Activated CD4-positive, alpha-beta T cell treated with anti-CD3 and anti-CD28 coated beads, Interleukin-2, amount 50 U/mL, for 16 hours (primary cell): ENCODE results near the gene PLEKHA8.

ENCODE experiments used
- DNase-seq: peaks from one replicate; pipeline ENCODE4 v3.0.0-alpha.2; 2020

Gene PLEKHA8

GRCh38 chr7:30026229-30027064 is 1.8 kb upstream of the PLEKHA8 start, which contains the start of gene FKBP14:
Gene FKBP14, minus strand, starts transcription at chr7:30026702. Its CDS starts 194 bp downstream, at chr7:30026508.
- DNase-seq: peak; percentile 96

DNA sequence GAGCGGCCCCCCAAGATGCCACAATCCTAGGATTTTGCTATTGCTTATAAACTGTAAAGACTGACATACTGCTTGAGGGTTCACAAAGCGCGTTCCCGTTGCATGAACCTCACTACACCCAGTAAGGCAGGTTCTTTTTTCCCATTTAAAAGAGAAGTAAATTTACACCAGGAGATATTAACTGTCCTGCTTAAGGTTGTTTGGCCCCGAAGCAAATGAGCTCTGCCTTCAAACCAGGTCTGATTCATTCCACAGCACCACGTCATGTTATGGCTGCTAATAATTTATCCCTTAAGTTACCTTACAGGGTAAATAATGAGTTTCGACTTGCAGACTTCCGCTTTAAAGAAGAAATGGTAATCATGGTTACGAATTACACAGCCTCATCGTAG is 1.2 kb upstream of the PLEKHA8 start:
- peak; percentile 54 for DNase-seq

GRCh38 chr7:30027740-30028215 is 434 bp upstream of the PLEKHA8 start:
- DNase-seq: no peak

GRCh38 chr7:30028749-30029635 is 780 bp downstream of the PLEKHA8 start:
- peak; percentile 40 for DNase-seq

DNA sequence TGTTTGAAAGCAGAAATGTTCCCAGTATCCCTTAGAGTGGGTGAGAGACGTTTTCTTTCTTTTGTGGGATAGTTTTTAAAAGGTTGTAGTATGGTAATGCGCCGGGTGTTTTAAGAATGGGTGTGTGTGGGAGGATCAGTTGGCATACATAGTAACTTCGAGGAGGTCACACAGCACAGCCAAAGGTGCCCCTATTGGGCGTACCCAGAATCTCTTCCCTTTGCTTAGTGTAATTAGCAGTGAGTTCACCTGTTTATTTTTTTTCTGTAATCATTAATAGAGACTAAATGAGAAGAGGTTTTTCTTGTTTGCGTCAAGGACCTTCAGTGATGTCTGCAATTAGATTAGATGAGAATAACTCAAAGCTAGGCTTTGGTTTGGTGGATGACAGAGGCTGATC is 1.5 kb downstream of the PLEKHA8 start:
- DNase-seq: peak; percentile 21

DNA sequence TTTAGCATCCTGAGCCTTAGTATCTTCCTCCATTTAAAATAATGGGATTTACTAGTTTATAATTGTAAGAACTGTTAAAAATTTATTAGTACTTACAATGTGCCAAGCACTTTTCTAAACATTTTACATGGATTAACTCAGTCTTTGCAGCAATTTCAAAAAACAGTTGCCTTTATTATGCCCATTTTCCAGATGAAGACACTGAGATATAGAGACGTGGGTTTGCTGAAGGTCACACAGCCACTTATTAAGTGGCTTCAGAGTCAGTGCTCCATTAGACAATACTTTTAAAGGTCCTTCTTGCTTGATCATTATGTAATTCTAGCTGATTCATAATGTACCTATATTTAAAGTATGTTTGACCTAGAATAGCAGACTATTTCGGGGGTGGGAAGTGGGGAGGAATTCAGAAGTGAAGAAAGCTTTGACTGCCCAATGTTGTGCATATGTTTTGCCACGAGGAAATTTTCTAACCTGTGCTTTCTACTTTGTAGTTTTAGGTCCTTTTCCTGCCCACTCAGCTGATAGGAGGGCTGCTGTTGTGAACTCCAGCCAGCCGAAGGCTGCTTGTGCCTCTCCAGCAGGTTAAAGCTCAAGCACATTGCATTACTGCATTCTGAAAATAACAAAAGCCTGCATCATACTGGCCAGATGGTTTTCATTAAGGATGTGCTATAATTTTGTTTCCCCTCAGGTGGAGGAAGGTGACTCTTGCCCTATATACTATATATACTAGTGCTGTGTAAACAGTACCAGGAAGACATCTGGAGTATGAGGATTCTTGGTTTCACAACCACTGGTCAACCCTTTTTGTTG is 4.3 kb downstream of the PLEKHA8 start:
- DNase-seq: no peak

- no peak for DNase-seq
Measured at GRCh38 chr7:30034501-30034900, 6.3 kb downstream of the PLEKHA8 start.

DNA sequence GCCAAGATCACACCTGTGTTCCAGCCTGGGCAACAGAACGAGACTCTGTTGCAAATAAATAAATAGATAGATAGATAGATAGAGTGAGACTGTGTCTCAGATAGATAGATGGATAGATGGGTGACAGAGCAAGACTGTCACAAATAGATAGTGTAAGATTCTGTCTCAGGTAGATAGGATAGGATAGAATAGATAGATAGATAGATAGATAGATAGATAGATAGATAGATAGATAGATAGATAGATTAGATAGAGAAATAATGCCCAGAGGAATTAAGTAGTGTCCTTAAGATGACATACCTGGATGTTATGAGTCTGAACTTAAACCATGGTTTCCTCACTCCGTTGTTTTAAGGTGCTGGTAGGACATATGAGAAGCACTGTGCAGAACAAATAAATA is 8.0 kb downstream of the PLEKHA8 start:
- DNase-seq: no peak

DNA sequence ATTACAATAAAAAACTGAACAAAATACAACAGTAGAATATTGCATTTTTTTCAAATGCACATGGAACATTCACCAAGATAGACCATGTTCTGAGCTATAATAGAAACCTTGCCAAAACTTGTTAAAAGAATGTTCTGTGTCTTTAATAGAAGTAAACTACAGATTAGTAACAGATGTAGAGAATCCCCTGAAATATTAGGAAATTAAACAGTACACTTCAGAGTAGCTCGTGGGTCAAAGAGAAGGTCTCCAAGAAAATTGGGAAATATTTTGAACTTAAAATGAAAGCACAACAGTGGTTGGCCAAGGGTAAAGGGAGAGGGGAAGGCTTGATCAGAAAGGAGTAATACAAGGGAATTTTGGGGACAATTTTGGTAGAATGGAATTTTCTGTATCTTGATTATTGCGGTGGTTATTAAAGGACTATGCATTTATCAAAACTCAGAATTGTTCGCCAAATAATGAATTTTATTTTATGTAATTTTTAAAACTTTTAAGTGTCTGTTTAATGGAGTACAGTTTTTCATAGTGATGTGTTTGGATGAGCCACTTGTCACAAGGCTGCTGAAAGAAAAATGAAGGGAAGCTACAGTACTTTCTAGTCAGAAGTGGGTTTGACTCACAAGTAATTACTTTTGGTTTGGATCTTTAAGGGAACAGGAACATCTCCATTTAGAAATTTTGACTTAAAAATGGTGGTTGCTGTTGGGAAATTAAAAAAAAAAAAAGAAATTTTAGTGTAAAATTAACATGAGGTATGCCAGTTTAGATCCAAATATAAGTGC is 10.2 kb downstream of the PLEKHA8 start:
- DNase-seq: no peak

- DNase-seq: no peak
Measured at GRCh38 chr7:30040938-30041337, 12.7 kb downstream of the PLEKHA8 start.

- no peak for DNase-seq
Measured at GRCh38 chr7:30041526-30042269, 13.5 kb downstream of the PLEKHA8 start.

DNA sequence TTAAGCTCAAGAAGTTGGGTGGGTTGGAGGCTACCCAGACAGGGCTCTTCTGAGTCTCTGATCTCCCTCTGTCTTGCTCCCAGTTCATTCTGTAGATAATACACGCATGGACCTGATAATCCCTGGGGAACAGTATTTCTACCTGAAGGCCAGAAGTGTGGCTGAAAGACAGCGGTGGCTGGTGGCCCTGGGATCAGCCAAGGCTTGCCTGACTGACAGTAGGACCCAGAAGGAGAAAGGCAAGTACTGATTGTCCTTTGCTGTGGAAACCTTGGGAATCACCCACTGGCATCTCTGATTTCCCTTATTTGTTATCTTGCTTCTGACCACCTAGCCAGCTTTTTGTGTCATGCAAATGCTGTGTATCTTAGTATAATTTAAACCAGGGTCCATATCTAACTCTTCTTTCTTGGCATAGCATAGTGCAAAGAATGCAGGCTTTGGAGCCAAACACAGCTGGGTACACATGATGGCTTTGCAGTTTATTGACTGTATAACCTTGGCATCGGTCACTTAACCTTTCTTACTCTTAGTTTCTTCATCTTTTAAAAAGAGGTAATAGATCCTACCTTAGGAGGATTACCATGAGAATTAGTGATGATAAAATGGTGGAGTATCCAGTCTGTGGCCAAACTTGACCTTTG is 18.0 kb downstream of the PLEKHA8 start:
- no peak for DNase-seq

DNA sequence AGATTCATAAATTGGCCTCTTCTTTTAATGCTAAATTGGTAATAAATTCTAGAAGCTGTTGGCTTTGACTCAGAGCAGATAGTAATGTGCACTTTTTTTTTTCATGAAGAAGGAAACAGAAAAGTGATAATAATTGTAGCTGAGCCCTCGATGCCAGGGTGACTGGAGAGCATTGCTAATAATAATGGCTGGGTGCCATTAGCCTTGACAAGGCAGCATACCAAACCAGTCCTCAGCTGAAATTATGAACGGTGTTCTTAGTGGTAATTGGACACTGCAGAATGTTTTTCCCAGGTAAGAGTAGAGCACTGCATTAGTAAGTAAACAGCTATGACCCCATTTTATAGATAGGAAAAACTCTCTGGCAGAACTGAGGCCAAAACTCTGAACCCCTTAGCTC is 18.9 kb downstream of the PLEKHA8 start:
- DNase-seq: no peak

GRCh38 chr7:30048582-30048981 is 20.4 kb downstream of the PLEKHA8 start:
- peak; percentile 10 for DNase-seq

DNA sequence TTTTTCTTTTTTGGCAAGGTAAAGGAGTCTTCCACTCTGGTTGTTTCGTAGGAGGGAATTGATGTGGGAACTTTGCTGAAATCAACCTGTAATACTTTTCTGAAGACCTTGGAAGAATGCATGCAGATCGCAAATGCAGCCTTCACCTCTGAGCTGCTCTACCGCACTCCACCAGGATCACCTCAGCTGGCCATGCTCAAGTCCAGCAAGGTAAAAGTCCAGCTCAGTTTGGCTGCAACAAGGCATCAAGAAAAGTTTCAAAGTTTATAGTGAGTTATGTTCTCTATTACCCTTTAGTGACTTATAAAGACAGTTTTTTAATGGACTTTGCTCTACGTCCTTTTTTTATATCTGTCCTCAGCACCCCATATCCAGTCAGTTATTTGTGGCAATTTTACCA is 21.0 kb downstream of the PLEKHA8 start:
- DNase-seq: no peak

DNA sequence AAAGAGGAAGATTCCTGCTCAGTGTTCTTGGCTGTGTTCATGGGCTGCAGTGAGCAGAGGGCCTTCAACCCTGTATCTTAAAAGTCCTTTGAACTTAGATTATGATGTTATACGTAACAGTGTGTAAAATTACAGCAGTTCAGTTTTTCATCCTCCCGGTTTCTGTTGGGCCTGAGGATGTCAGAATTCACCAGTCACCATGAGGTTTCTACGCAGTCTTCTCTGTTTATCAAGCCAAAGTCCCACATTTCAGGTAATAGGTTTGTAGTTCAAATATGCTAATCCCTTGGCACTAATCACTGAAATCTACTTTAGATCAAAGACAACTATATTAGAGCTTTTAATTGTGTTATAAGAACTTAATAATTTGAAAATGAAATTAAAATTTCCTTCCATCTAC is 24.9 kb downstream of the PLEKHA8 start:
- no peak for DNase-seq

- DNase-seq: no peak
Measured at GRCh38 chr7:30057741-30058140, 29.5 kb downstream of the PLEKHA8 start.

DNA sequence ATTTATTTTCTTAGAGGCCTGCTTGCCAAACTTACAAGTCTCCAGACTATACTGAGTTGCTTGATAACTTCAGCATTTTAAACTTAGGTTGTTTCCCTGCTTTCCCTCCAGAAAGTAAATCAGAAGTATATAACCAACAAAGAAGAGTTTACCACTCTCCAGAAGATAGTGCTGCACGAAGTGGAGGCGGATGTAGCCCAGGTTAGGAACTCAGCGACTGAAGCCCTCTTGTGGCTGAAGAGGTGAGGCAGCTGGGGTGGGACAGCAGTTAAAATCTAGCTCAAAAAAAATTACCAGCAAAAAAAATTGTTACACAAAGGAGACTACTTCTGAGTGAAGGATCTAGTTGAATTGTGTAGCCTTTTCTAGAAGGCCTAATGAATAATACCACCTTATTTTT is 33.6 kb downstream of the PLEKHA8 start:
- DNase-seq: peak; percentile 24

GRCh38 chr7:30062587-30062986 is 34.4 kb downstream of the PLEKHA8 start:
- peak; percentile 16 for DNase-seq

- no peak for DNase-seq
Measured at GRCh38 chr7:30065746-30066145, 37.5 kb downstream of the PLEKHA8 start.

GRCh38 chr7:30066687-30067086 is 38.5 kb downstream of the PLEKHA8 start:
- DNase-seq: no peak
